SJSA1 (cell line): Measurements from ENCODE around the gene SCRN3. TPM values are rescaled to one million over a fixed set of nuclear protein-coding genes. Genes with fewer than 3 reads are reported as not detected.
A peak's percentile ranks its signal among the peaks of the same experiment; 100 is the strongest.
"Not testable (repeated sequence)": the region's sequence is repeated elsewhere in the genome, so short reads cannot be mapped to it uniquely, and the experiment has no call there.

Experiments
- DNase-seq, 2 experiments: peaks; one replicate each; pipeline ENCODE4 v3.0.0-alpha.2; 2015 to 2020; ENCODE audit warnings: low spot score in 2 of 2, low read depth in 1 of 2
- H3K27ac ChIP-seq: fragments of 250-450 bp; sonication (Bioruptor Pico); 2 replicates; pipeline ENCODE4 v1.5.1; 2020; ENCODE audit warnings: mild to moderate bottlenecking, moderate library complexity
- H3K27me3 ChIP-seq: fragments of 250-450 bp; sonication (Bioruptor Pico); replicated peaks from 2 replicates; pipeline ENCODE4 v1.5.1; 2020; ENCODE audit warnings: mild to moderate bottlenecking, moderate library complexity
- H3K36me3 ChIP-seq: fragments of 250-450 bp; sonication (Bioruptor Pico); 2 replicates; pipeline ENCODE4 v1.5.1; 2020; ENCODE audit warnings: mild to moderate bottlenecking
- H3K4me1 ChIP-seq: fragments of 250-450 bp; sonication (Bioruptor Pico); replicated peaks from 2 replicates; pipeline ENCODE4 v1.6.1; 2021; ENCODE audit warnings: mild to moderate bottlenecking
- H3K4me3 ChIP-seq: fragments of 250-450 bp; sonication (Bioruptor Pico); 2 replicates; pipeline ENCODE4 v1.5.1; 2020; ENCODE audit warnings: mild to moderate bottlenecking
- H3K9me3 ChIP-seq: fragments of 250-450 bp; sonication (Bioruptor Pico); replicated peaks from 2 replicates; pipeline ENCODE4 v1.5.1; 2020; ENCODE audit warnings: mild to moderate bottlenecking
- total RNA-seq: library from RNA; depleted of rRNA; stranded (reverse); fragments of >200 nt; shearing (Covaris generic); gene quantifications from 2 replicates; pipeline ENCODE4 v1.2.3, GENCODE V29; 2014; rRNA removed

Gene SCRN3
- 15.9 and 31.0 TPM in 2 replicates for total RNA-seq

- Histone ChIP-seq H3K27ac (peak within 1 kb of the TSS; percentile 62), H3K36me3 (peaks cover 12% of the 10 kb centered on the region), H3K4me1 (peaks cover 11% of the 10 kb centered on the region), H3K4me3 (peak within 1 kb of the TSS; percentile 63), H3K27me3 (no peaks in the 10 kb centered on the region), H3K9me3 (no peaks in the 10 kb centered on the region)
- peak; percentile 61 to 80 for DNase-seq
Observed at GRCh38 chr2:174395284-174395968, at the start of gene SCRN3. SCRN3 (plus strand) TSS chr2:174395730; CDS start chr2:174398284, 2,554 bp downstream.

- Histone ChIP-seq H3K9me3 (no peaks in the 10 kb centered on the region), H3K4me1 (no peaks in the 10 kb centered on the region), H3K27ac (no peak overlapping the region), H3K4me3 (no peak overlapping the region), H3K36me3 (peaks cover 14% of the 10 kb centered on the region; the same call in 1 of the 2 replicates), H3K27me3 (no peaks in the 10 kb centered on the region)
- DNase-seq: no peak
Observed at GRCh38 chr2:174350018-174350417, 45.5 kb upstream of the SCRN3 start.

- Histone ChIP-seq H3K27ac (no peak overlapping the region), H3K27me3 (no peaks in the 10 kb centered on the region), H3K4me3 (no peak overlapping the region), H3K36me3 (peaks cover 14% of the 10 kb centered on the region; the same call in 1 of the 2 replicates), H3K9me3 (no peaks in the 10 kb centered on the region), H3K4me1 (no peaks in the 10 kb centered on the region)
- DNase-seq: no peak
Observed at GRCh38 chr2:174350593-174351181, 44.8 kb upstream of the SCRN3 start.

GRCh38 chr2:174353004-174353403 is 42.5 kb upstream of the SCRN3 start:
- H3K9me3 ChIP-seq: no peaks in the 10 kb centered on the region
- H3K27ac ChIP-seq: no peak overlapping the region
- DNase-seq: no peak
- H3K4me1 ChIP-seq: no peaks in the 10 kb centered on the region
- H3K27me3 ChIP-seq: no peaks in the 10 kb centered on the region
- peaks cover 14% of the 10 kb centered on the region; the same call in 1 of the 2 replicates for H3K36me3 ChIP-seq
- no peak overlapping the region for H3K4me3 ChIP-seq

- Histone ChIP-seq H3K9me3 (no peaks in the 10 kb centered on the region), H3K36me3 (peaks cover 3% of the 10 kb centered on the region; the same call in 1 of the 2 replicates), H3K4me3 (no peak overlapping the region), H3K27ac (no peak overlapping the region), H3K4me1 (no peaks in the 10 kb centered on the region), H3K27me3 (no peaks in the 10 kb centered on the region)
- no peak for DNase-seq
Observed at GRCh38 chr2:174356347-174356746, 39.2 kb upstream of the SCRN3 start.

GRCh38 chr2:174359663-174360062 is 35.9 kb upstream of the SCRN3 start:
- H3K9me3 ChIP-seq, DNase-seq, H3K4me1 ChIP-seq, H3K27ac ChIP-seq, H3K27me3 ChIP-seq, H3K4me3 ChIP-seq: not testable (repeated sequence)
- peaks cover 18% of the 10 kb centered on the region for H3K36me3 ChIP-seq

GRCh38 chr2:174362949-174363348 is 32.6 kb upstream of the SCRN3 start:
- DNase-seq: no peak
- no peak overlapping the region for H3K27ac ChIP-seq
- H3K4me3 ChIP-seq: no peak overlapping the region
- H3K36me3 ChIP-seq: peaks cover 30% of the 10 kb centered on the region
- H3K4me1 ChIP-seq: no peaks in the 10 kb centered on the region
- H3K9me3 ChIP-seq: no peaks in the 10 kb centered on the region
- no peaks in the 10 kb centered on the region for H3K27me3 ChIP-seq

- peaks cover 30% of the 10 kb centered on the region for H3K36me3 ChIP-seq
- not testable (repeated sequence) for H3K27ac ChIP-seq, H3K9me3 ChIP-seq, DNase-seq, H3K4me1 ChIP-seq, H3K27me3 ChIP-seq, H3K4me3 ChIP-seq
Observed at GRCh38 chr2:174363492-174364225, 31.9 kb upstream of the SCRN3 start.

GRCh38 chr2:174364628-174365027 is 30.9 kb upstream of the SCRN3 start:
- no peak overlapping the region for H3K4me3 ChIP-seq
- H3K4me1 ChIP-seq: no peaks in the 10 kb centered on the region
- H3K36me3 ChIP-seq: peaks cover 35% of the 10 kb centered on the region
- no peak overlapping the region for H3K27ac ChIP-seq
- DNase-seq: no peak
- no peaks in the 10 kb centered on the region for H3K27me3 ChIP-seq
- H3K9me3 ChIP-seq: no peaks in the 10 kb centered on the region

GRCh38 chr2:174365571-174365970 is 30.0 kb upstream of the SCRN3 start:
- Histone ChIP-seq H3K4me1 (no peaks in the 10 kb centered on the region), H3K9me3 (no peaks in the 10 kb centered on the region), H3K27me3 (no peaks in the 10 kb centered on the region), H3K27ac (no peak overlapping the region), H3K4me3 (no peak overlapping the region), H3K36me3 (peaks cover 39% of the 10 kb centered on the region)
- DNase-seq: no peak

- H3K27ac ChIP-seq: no peak overlapping the region
- no peaks in the 10 kb centered on the region for H3K9me3 ChIP-seq
- no peaks in the 10 kb centered on the region for H3K4me1 ChIP-seq
- no peak overlapping the region for H3K4me3 ChIP-seq
- DNase-seq: no peak
- H3K36me3 ChIP-seq: peaks cover 38% of the 10 kb centered on the region
- H3K27me3 ChIP-seq: no peaks in the 10 kb centered on the region
Observed at GRCh38 chr2:174368691-174369090, 26.8 kb upstream of the SCRN3 start.

- DNase-seq: no peak
- H3K27me3 ChIP-seq: no peaks in the 10 kb centered on the region
- H3K36me3 ChIP-seq: peaks cover 51% of the 10 kb centered on the region
- no peaks in the 10 kb centered on the region for H3K9me3 ChIP-seq
- H3K4me1 ChIP-seq: no peaks in the 10 kb centered on the region
- H3K4me3 ChIP-seq: no peak overlapping the region
- no peak overlapping the region for H3K27ac ChIP-seq
Observed at GRCh38 chr2:174376967-174377366, 18.6 kb upstream of the SCRN3 start.

GRCh38 chr2:174383796-174384195 is 11.7 kb upstream of the SCRN3 start:
- no peak for DNase-seq
- Histone ChIP-seq H3K27ac (no peak overlapping the region), H3K9me3 (no peaks in the 10 kb centered on the region), H3K27me3 (no peaks in the 10 kb centered on the region), H3K4me3 (no peak overlapping the region), H3K4me1 (no peaks in the 10 kb centered on the region), H3K36me3 (peaks cover 34% of the 10 kb centered on the region)

- no peak for DNase-seq
- Histone ChIP-seq H3K9me3 (no peaks in the 10 kb centered on the region; the same call in 1 of the 2 replicates), H3K36me3 (peaks cover 40% of the 10 kb centered on the region), H3K27ac (no peak overlapping the region), H3K4me3 (no peak overlapping the region), H3K27me3 (no peaks in the 10 kb centered on the region), H3K4me1 (no peaks in the 10 kb centered on the region)
Observed at GRCh38 chr2:174385201-174385600, 10.3 kb upstream of the SCRN3 start.
